H9 (cell line): ENCODE measurements around the gene CDC45. TPM values are rescaled to one million over a fixed set of nuclear protein-coding genes. Genes with fewer than 3 reads are reported as not detected.

Experiments
- DNase-seq: peaks from one replicate; pipeline ENCODE4 v3.0.0-alpha.2; 2017
- H2AFZ ChIP-seq: one replicate; pipeline ENCODE4 v1.6.1; 2013; ENCODE audit warnings: mild to moderate bottlenecking, low read length, control low read depth, moderate library complexity
- H2AK5ac ChIP-seq: 2 replicates; pipeline ENCODE4 v1.6.1; 2013; ENCODE audit warnings: low read length, control low read depth, mixed read lengths; ENCODE audit not compliant: insufficient read length
- H2BK120ac ChIP-seq: one replicate; pipeline ENCODE4 v1.6.1; 2013; ENCODE audit warnings: low read depth, mild to moderate bottlenecking, low read length, control low read depth, inconsistent platforms; ENCODE audit not compliant: poor library complexity, severe bottlenecking
- H2BK12ac ChIP-seq: 2 replicates; pipeline ENCODE4 v1.6.1; 2013; ENCODE audit warnings: low read length, control low read depth, mixed read lengths, low read depth; ENCODE audit not compliant: insufficient read length
- H2BK15ac ChIP-seq: 2 replicates; pipeline ENCODE4 v1.6.1; 2013; ENCODE audit warnings: low read depth, low read length, control low read depth
- H2BK20ac ChIP-seq: one replicate; pipeline ENCODE4 v1.6.1; 2013; ENCODE audit warnings: low read depth, mild to moderate bottlenecking, low read length, control low read depth, inconsistent platforms; ENCODE audit not compliant: poor library complexity, severe bottlenecking
- H2BK5ac ChIP-seq: 2 replicates; pipeline ENCODE4 v1.6.1; 2013; ENCODE audit warnings: low read length, control low read depth, mixed read lengths; ENCODE audit not compliant: insufficient read length
- H3K14ac ChIP-seq: 2 replicates; pipeline ENCODE4 v1.6.1; 2013; ENCODE audit warnings: low read length, control low read depth; ENCODE audit not compliant: insufficient read depth
- H3K18ac ChIP-seq: 2 replicates; pipeline ENCODE4 v1.6.1; 2013; ENCODE audit warnings: low read depth, mild to moderate bottlenecking, mixed read lengths, low read length, control low read depth; ENCODE audit not compliant: insufficient read length
- H3K23ac ChIP-seq: 2 replicates; pipeline ENCODE4 v1.6.1; 2013; ENCODE audit warnings: low read length, control low read depth, mixed read lengths, low read depth; ENCODE audit not compliant: insufficient read length
- H3K23me2 ChIP-seq: 2 replicates; pipeline ENCODE4 v1.6.1; 2013; ENCODE audit warnings: low read depth, mild to moderate bottlenecking, mixed read lengths, low read length, control low read depth; ENCODE audit not compliant: insufficient read length, poor library complexity, severe bottlenecking
- H3K27ac ChIP-seq: 2 replicates; pipeline ENCODE4 v1.5.1; 2013; ENCODE audit warnings: low read length, control low read depth, mixed read lengths, low read depth; ENCODE audit not compliant: insufficient read length
- H3K27me3 ChIP-seq: 2 replicates; pipeline ENCODE4 v1.6.1; 2013; ENCODE audit warnings: low read length, control low read depth, inconsistent platforms; ENCODE audit not compliant: insufficient read depth
- H3K4ac ChIP-seq: 2 replicates; pipeline ENCODE4 v1.6.1; 2013; ENCODE audit warnings: low read depth, mild to moderate bottlenecking, control low read depth, inconsistent platforms, low read length, moderate library complexity
- H3K4me1 ChIP-seq: 2 replicates; pipeline ENCODE4 v1.6.1; 2013; ENCODE audit warnings: low read length, control low read depth, inconsistent platforms; ENCODE audit not compliant: insufficient read depth
- H3K4me2 ChIP-seq: 2 replicates; pipeline ENCODE4 v1.6.1; 2013; ENCODE audit warnings: low read length, control low read depth, mixed read lengths; ENCODE audit not compliant: insufficient read length, insufficient read depth
- H3K56ac ChIP-seq: 2 replicates; pipeline ENCODE4 v1.6.1; 2013; ENCODE audit warnings: low read depth, mild to moderate bottlenecking, mixed read lengths, low read length, control low read depth; ENCODE audit not compliant: insufficient read length
- H3K79me1 ChIP-seq: 2 replicates; pipeline ENCODE4 v1.6.1; 2013; ENCODE audit warnings: low read depth, mild to moderate bottlenecking, moderate library complexity, low read length, control low read depth, inconsistent platforms; ENCODE audit not compliant: insufficient read depth, poor library complexity, severe bottlenecking
- H3K79me2 ChIP-seq: 2 replicates; pipeline ENCODE4 v1.6.1; 2013; ENCODE audit warnings: low read length, control low read depth, inconsistent platforms; ENCODE audit not compliant: insufficient read depth
- H3K9ac ChIP-seq: 2 replicates; pipeline ENCODE4 v1.6.1; 2013; ENCODE audit warnings: low read length, control low read depth, mixed read lengths; ENCODE audit not compliant: insufficient read length; ENCODE audit errors: extremely low read depth
- H3K9me3 ChIP-seq: one replicate; pipeline ENCODE4 v1.6.1; 2013; ENCODE audit warnings: low read depth, low read length, inconsistent platforms; ENCODE audit not compliant: control insufficient read depth
- H3T11ph ChIP-seq: one replicate; pipeline ENCODE4 v1.6.1; 2013; ENCODE audit warnings: mild to moderate bottlenecking, low read length, control low read depth, inconsistent platforms
- H4K20me1 ChIP-seq: one replicate; pipeline ENCODE4 v1.6.1; 2013; ENCODE audit not compliant: control insufficient read depth, insufficient read length, insufficient read depth
- H4K5ac ChIP-seq: 2 replicates; pipeline ENCODE4 v1.6.1; 2013; ENCODE audit warnings: low read depth, mild to moderate bottlenecking, mixed read lengths, low read length, control low read depth; ENCODE audit not compliant: insufficient read length
- H4K8ac ChIP-seq: replicated peaks from 2 replicates; pipeline ENCODE4 v1.6.1; 2013; ENCODE audit warnings: low read length, control low read depth, mixed read lengths, low read depth; ENCODE audit not compliant: insufficient read length
- H4K91ac ChIP-seq: 2 replicates; pipeline ENCODE4 v1.6.1; 2013; ENCODE audit warnings: low read depth, mild to moderate bottlenecking, moderate library complexity, mixed read lengths, low read length, control low read depth; ENCODE audit not compliant: insufficient read length
- H3K27ac Mint-ChIP-seq, 3 experiments: 2 replicates in 2 of 3; 3 replicates in 1 of 3; pipeline ENCODE4 v1.8.0; 2020 to 2021; ENCODE audit warnings: mixed read lengths in 3 of 3, mild to moderate bottlenecking in 1 of 3, moderate library complexity in 1 of 3
- H3K27me3 Mint-ChIP-seq: 2 replicates; pipeline ENCODE4 v1.8.0; 2021; ENCODE audit warnings: low read depth, mild to moderate bottlenecking, moderate library complexity, mixed read lengths
- H3K36me3 Mint-ChIP-seq, 3 experiments: 2 replicates in 2 of 3; 3 replicates in 1 of 3; pipeline ENCODE4 v1.8.0; 2020 to 2021; ENCODE audit warnings: low read depth in 3 of 3, mixed read lengths in 3 of 3; ENCODE audit not compliant: insufficient read depth in 1 of 3
- H3K4me1 Mint-ChIP-seq, 2 experiments: 2 replicates each; pipeline ENCODE4 v1.8.0; 2020; ENCODE audit warnings: mixed read lengths in 2 of 2
- H3K4me3 Mint-ChIP-seq, 2 experiments: 2 replicates in 1 of 2; 3 replicates in 1 of 2; pipeline ENCODE4 v1.8.0; 2020 to 2021; ENCODE audit warnings: mild to moderate bottlenecking in 2 of 2, mixed read lengths in 2 of 2, moderate library complexity in 1 of 2
- H3K9me3 Mint-ChIP-seq, 2 experiments: 2 replicates in 1 of 2; 3 replicates in 1 of 2; pipeline ENCODE4 v1.8.0; 2020; ENCODE audit warnings: mild to moderate bottlenecking in 2 of 2, mixed read lengths in 2 of 2, moderate library complexity in 1 of 2
- WGBS: extraction: QIAGEN DNeasy Blood & Tissue Kit; methylation state at CpG from one replicate; pipeline ENCODE4 v1.1.7; 2013; ENCODE audit warnings: missing lambda C conversion rate, low lambda C conversion rate, mixed read lengths; ENCODE audit not compliant: insufficient read length; ENCODE audit errors: extremely low coverage; 5-methylcytosine and 5-hydroxymethylcytosine counted together
- total RNA-seq: library from RNA; stranded (reverse); gene quantifications from 2 replicates; pipeline ENCODE4 v1.2.1, GENCODE V29; 2021
- TF ChIP-seq, protein P1 (sequence below): fragments of 200-600 bp; sonication (generic); conservative IDR thresholded peaks from 3 replicates; pipeline ENCODE4 v1.8.0; 2021; ENCODE audit warnings: antibody characterized with exemption, mild to moderate bottlenecking

CDC45 gene
- total RNA-seq, 1 experiment from 2014 or later, result 35.7 TPM

DNA sequence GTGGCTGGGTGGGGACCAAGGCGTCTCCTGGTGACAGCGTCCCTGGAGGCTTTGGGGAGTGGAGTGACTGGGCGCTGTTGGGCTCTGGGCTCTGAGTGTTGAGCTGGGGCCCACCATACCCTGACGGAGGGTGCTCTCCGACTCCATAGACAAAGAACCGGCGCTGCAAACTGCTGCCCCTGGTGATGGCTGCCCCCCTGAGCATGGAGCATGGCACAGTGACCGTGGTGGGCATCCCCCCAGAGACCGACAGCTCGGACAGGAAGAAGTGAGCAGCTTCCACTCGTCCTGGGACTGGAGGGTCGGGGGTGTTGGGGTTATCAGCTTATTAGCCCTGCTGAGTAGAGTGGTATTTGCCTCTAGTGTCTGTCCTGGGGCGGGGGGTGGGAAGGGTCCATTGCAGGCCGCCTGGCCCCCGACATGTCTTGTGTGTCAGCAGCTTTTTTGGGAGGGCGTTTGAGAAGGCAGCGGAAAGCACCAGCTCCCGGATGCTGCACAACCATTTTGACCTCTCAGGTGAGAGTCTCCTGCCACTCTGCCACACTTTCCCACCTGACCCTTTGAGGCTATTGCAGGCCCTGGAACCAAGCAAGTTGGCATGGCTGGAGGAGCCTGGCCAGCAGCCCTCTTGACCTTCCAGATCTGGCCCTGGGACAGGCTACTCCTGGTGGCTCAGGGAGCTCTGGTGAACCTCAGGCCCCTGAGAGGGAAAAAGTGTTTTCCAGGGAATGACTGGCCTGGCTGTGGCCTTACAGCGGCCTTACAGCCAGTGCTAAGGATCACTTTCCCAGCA is 36.9 kb downstream of the CDC45 start:
- Histone ChIP-seq H3K9ac (no peak overlapping the region), H4K5ac (no peak overlapping the region), H2BK12ac (no peak overlapping the region), H2AK5ac (no peak overlapping the region), H3T11ph (no peak overlapping the region), H3K79me1 (no peaks in the 10 kb centered on the region), H3K27me3 (no peaks in the 10 kb centered on the region), H3K27ac (no peak overlapping the region), H2BK20ac (no peak overlapping the region), H4K20me1 (no peaks in the 10 kb centered on the region), H3K18ac (no peak overlapping the region), H2BK120ac (no peak overlapping the region), H3K23ac (no peak overlapping the region), H4K8ac (no peak overlapping the region), H3K9me3 (no peaks in the 10 kb centered on the region), H3K56ac (no peak overlapping the region), H3K4me1 (no peaks in the 10 kb centered on the region), H3K14ac (no peak overlapping the region), H3K4ac (no peak overlapping the region), H2BK5ac (no peak overlapping the region), H2BK15ac (no peak overlapping the region), H3K23me2 (no peaks in the 10 kb centered on the region), H3K4me2 (no peak overlapping the region), H2AFZ (no peak overlapping the region), H3K79me2 (no peaks in the 10 kb centered on the region), H4K91ac (no peak overlapping the region)
- no peak overlapping the region for H3K4me3 Mint-ChIP-seq
- H3K36me3 Mint-ChIP-seq, result peaks cover 13 to 59% (median 59%) of the 10 kb centered on the region in 3 experiments; a peak in 6 of 7 replicates
- no peak for DNase-seq
- peaks cover 12% of the 10 kb centered on the region for H3K27me3 Mint-ChIP-seq
- no peak overlapping the region for H3K27ac Mint-ChIP-seq
- no CpG with 5 or more reads among the region's 19 CpGs for WGBS
- 0 out of 4 replicates have a peak, but pooled peaks cover 0 to 3% of the 10 kb centered on the region in 2 experiments for H3K4me1 Mint-ChIP-seq
- H3K9me3 Mint-ChIP-seq, result no peaks in the 10 kb centered on the region
- TF ChIP-seq, protein P1, sequence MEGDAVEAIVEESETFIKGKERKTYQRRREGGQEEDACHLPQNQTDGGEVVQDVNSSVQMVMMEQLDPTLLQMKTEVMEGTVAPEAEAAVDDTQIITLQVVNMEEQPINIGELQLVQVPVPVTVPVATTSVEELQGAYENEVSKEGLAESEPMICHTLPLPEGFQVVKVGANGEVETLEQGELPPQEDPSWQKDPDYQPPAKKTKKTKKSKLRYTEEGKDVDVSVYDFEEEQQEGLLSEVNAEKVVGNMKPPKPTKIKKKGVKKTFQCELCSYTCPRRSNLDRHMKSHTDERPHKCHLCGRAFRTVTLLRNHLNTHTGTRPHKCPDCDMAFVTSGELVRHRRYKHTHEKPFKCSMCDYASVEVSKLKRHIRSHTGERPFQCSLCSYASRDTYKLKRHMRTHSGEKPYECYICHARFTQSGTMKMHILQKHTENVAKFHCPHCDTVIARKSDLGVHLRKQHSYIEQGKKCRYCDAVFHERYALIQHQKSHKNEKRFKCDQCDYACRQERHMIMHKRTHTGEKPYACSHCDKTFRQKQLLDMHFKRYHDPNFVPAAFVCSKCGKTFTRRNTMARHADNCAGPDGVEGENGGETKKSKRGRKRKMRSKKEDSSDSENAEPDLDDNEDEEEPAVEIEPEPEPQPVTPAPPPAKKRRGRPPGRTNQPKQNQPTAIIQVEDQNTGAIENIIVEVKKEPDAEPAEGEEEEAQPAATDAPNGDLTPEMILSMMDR, result no peak
